Nephron (organoid): ENCODE data around the gene SHBG.

Experiments used
- H3K27ac Mint-ChIP-seq, 3 experiments: 2 replicates each; pipeline ENCODE4 v1.8.0; 2020; ENCODE audit warnings: mixed read lengths in 3 of 3, mild to moderate bottlenecking in 2 of 3, moderate library complexity in 1 of 3
- H3K27me3 Mint-ChIP-seq: 2 replicates; pipeline ENCODE4 v1.8.0; 2021; ENCODE audit warnings: low read depth, mild to moderate bottlenecking, moderate library complexity, mixed read lengths
- H3K36me3 Mint-ChIP-seq: 2 replicates; pipeline ENCODE4 v1.8.0; 2020; ENCODE audit warnings: low read depth, mixed read lengths
- H3K4me1 Mint-ChIP-seq: 2 replicates; pipeline ENCODE4 v1.8.0; 2020; ENCODE audit warnings: mixed read lengths
- H3K4me3 Mint-ChIP-seq, 3 experiments: 2 replicates each; pipeline ENCODE4 v1.8.0; 2020; ENCODE audit warnings: mild to moderate bottlenecking in 3 of 3, mixed read lengths in 3 of 3, moderate library complexity in 2 of 3
- H3K9me3 Mint-ChIP-seq: 2 replicates; pipeline ENCODE4 v1.8.0; 2020; ENCODE audit warnings: mixed read lengths
- CTCF ChIP-seq, 3 experiments: fragments of 200-600 bp; sonication (generic); IDR thresholded peaks; one replicate each; pipeline ENCODE4 v1.5.0; 2021; ENCODE audit warnings: antibody characterized with exemption in 3 of 3; ENCODE audit not compliant: unreplicated experiment in 3 of 3

SHBG gene

GRCh38 chr17:7673239-7673638, 43.3 kb downstream of the SHBG start:
- Mint-ChIP-seq H3K27ac (no peak overlapping the region), H3K9me3 (peaks cover 3% of the 10 kb centered on the region), H3K36me3 (peaks cover 73% of the 10 kb centered on the region), H3K27me3 (no peaks in the 10 kb centered on the region), H3K4me1 (no peaks in the 10 kb centered on the region), H3K4me3 (no peak overlapping the region)
- TF ChIP-seq CTCF (IDR thresholded peaks at IDR 0.05; ENCODE audit: unreplicated experiment in 3 of 3) = peak; percentile 18 to 39 (median 33)

- H3K4me3 Mint-ChIP-seq = no peak overlapping the region
- H3K27ac Mint-ChIP-seq = no peak overlapping the region
- no peaks in the 10 kb centered on the region for H3K4me1 Mint-ChIP-seq
- H3K36me3 Mint-ChIP-seq = peaks cover 61% of the 10 kb centered on the region
- H3K27me3 Mint-ChIP-seq = no peaks in the 10 kb centered on the region
- H3K9me3 Mint-ChIP-seq = peaks cover 3% of the 10 kb centered on the region
- no peak for TF ChIP-seq CTCF (IDR thresholded peaks at IDR 0.05; ENCODE audit: unreplicated experiment in 3 of 3)
Observed at GRCh38 chr17:7674934-7675333, 45.0 kb downstream of the SHBG start.

- Mint-ChIP-seq H3K27ac (no peak overlapping the region), H3K27me3 (no peaks in the 10 kb centered on the region), H3K9me3 (peaks cover 3% of the 10 kb centered on the region)
Observed at GRCh38 chr17:7676533-7676932, 46.6 kb downstream of the SHBG start.

DNA sequence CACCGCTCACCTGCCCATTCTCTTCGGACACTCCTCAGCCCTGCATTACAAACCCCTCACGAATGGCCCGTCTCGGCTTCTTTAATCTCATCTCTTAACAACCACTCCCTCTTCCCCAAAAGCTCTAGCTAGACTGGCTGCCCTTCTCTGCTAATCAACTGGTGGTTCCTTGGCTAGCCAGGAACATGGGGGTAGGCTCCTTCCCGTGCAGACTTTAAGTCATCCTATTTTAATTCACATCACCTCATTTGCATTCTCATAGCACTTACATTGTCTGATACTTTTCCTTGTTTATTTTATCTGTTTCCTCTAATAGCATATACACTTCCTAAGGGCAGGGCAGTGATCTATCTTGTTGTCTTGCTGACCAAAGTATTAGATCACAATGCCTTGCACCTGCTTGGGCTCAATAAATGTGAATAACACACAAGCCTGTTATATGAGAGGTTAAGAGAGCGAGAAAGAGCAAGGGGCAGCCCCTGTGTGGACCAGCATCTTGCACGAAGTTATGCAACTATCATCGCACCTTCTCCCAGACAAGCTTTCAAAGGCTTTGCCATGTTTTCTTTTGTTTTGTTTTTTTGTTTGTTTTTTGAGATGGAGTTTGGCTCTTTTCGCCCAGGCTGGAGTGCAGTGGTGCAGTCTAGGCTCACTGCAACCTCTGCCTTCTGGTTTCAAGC, 47.6 kb downstream of the SHBG start:
- TF ChIP-seq CTCF (IDR thresholded peaks at IDR 0.05; ENCODE audit: unreplicated experiment in 3 of 3) = no peak
- Mint-ChIP-seq H3K27me3 (no peaks in the 10 kb centered on the region), H3K4me3 (no peak overlapping the region), H3K27ac (no peak overlapping the region), H3K36me3 (peaks cover 46% of the 10 kb centered on the region), H3K4me1 (no peaks in the 10 kb centered on the region), H3K9me3 (peaks cover 3% of the 10 kb centered on the region)

More at GRCh38 chr17:7676533-7676932, 46.6 kb downstream of the SHBG start:
- Mint-ChIP-seq H3K4me3 (no peak overlapping the region), H3K4me1 (no peaks in the 10 kb centered on the region), H3K36me3 (peaks cover 52% of the 10 kb centered on the region)
- TF ChIP-seq CTCF (IDR thresholded peaks at IDR 0.05; ENCODE audit: unreplicated experiment in 3 of 3) = no peak
